GM21619 (cell line): Measurements from ENCODE around the gene SLC38A10.
A peak's percentile ranks its signal among the peaks of the same experiment; 100 is the strongest.

Experiments
- ATAC-seq: cut with Tn5 transposase; IDR thresholded peaks from one replicate; pipeline ENCODE4 v1.9.1; 2021; ENCODE audit not compliant: unreplicated experiment

The SLC38A10 gene

GRCh38 chr17:81299846-81300585, 4.9 kb upstream of the SLC38A10 start:
- no peak for ATAC-seq

GRCh38 chr17:81298991-81299738, 4.1 kb upstream of the SLC38A10 start:
- ATAC-seq = no peak

DNA sequence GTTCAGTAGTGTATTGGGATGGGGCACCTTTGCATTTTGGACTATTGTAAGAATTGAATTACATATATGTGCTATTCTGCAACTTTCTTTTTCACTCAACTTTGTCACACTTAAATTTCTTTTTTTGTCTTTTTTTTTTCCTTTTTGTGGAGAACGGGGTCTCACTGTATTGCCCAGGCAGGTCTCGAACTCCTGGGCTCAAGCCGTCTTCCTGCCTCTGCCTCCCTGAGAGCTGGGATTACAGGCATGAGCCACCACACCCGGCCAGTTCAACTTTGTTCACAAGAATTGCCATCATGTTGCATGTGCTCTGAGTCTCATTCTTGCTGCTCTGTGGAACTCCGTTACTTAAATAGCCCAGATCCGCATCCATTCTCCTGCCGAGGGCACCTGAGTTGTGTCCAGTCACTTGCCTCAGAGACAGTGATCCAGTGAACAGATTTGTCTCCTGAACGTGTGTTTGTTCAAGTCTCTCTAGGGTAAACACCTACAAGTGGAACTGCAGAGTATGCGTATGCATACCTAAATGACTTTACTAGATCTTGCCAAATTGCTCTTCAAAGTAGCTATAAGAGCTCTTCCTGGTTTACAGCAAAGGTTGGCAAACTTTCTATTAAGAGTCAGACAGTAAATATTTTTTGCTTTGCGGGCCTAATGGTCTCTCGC, 3.4 kb upstream of the SLC38A10 start:
- no peak for ATAC-seq

GRCh38 chr17:81295676-81296381, 722 bp upstream of the SLC38A10 start:
- ATAC-seq = peak; percentile 4

DNA sequence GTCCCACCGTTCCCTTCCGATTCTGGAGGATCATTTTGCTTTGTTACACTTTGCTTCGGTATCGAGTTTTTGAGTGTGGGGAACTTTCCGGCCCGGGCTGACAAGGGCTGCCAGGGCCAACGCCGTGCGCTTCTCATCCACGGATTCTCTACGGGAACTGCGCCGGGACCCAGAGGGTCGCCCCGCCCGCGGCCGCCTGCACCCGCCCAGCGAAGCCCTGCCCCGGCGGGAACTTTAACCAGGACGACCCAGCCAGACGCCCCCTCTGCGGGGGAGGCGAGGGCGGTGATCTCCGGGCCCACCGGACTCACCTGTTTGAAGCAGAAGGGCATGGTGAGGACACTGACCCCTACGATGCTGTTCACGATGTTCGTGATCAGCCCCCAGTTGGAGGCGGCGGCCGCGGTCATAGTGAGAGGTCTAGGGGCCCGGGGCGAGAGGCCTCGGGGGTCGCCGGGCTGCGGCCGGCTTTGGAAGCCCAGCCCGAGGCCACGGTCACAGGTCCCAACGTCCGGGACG, 536 bp downstream of the SLC38A10 start:
- ATAC-seq = peak; percentile 14

DNA sequence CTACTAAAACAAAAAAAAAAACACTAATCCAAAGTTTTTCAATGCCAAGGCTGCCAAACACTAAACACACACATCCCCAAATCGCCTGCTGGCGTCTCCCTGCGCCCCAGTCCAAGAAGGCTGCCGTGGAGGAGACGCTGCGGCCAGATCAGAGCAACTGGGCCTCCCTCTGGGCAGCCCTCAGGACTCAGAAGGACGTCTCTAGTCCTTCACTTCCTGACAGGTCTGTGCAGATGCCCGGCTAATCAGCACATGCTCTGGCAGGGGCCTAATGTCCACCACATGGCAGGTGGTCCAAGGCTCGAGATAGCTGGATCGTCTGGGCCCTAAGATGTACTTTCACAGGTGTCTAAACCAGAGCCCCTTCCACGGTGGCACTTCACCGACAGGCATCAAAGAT, 2.7 kb downstream of the SLC38A10 start:
- no peak for ATAC-seq

GRCh38 chr17:81291662-81292061, 3.4 kb downstream of the SLC38A10 start:
- no peak for ATAC-seq

DNA sequence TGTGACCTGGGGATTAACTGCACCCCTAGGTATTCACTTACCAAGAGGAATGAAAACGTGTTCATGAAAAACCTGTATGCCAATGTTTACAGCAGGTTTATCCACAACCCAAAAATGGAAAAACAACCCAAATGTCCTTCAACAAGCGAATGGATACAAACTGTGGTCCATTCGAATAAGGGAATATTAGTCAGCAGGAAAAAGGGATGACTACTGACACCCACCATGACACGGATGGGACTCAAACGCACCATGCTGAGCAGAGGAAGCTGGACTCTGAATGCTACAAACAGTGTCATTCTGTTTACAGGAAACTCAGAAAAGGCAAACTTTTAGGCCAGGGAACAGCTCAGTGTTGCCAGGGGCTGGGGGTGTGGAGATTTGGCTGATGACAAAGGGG, 4.9 kb downstream of the SLC38A10 start:
- no peak for ATAC-seq

- ATAC-seq = no peak
Observed at GRCh38 chr17:81289627-81290026, 5.5 kb downstream of the SLC38A10 start.

DNA sequence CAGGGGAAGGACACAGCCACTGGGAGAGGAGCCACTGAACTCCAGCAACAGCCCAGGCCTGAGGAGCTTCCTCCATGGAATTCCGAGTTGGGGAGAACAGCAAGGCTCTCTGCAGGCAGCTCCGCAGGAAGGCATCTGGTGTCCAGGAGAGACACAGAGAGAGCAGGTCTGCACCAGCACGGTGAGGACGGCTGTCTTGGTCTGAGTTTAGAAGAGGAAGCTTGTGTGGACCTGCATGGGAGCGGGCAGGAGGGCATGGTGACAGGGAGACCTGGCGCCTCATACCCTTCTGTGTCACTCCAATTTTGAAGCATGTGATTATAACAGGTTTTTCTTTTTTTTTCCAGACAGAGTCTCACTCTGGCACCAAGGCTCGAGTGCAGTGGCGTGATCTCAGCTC, 6.4 kb downstream of the SLC38A10 start:
- ATAC-seq = no peak

GRCh38 chr17:81287741-81288430, 7.2 kb downstream of the SLC38A10 start:
- no peak for ATAC-seq

GRCh38 chr17:81287152-81287551, 8.0 kb downstream of the SLC38A10 start:
- no peak for ATAC-seq

DNA sequence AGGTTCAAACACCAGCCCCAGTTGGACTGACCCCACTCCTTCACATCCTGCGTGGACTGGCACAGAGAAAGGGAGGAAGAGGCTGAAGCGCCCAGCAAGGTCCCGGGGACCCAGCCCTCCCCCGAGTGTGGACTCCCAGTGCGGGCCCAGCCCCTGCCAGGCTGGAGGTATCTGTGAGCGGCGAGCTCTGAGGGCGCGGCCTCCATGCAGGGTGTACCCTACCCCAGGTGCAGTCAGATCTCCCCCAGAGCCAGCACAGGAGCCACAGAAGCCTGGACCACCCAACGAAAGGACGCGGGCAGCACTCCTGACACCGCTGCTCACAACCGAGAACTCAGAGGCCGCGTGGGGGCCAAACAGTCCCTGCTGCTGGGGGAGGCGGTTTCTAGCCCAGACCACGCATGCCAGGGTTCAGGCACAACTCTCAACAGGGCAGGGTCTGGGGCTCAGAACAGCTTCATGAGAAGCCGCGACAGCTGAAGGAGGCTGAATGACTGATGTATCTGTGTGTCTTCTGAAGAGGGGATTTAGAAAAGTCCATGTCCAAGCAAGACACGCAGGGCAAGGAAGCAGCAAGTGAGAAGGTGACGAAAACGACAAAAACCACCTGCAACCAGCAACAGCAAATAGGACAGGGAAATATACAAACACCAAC, 8.5 kb downstream of the SLC38A10 start:
- ATAC-seq = no peak

GRCh38 chr17:81285894-81286293, 9.2 kb downstream of the SLC38A10 start:
- no peak for ATAC-seq

- ATAC-seq = no peak
Observed at GRCh38 chr17:81285179-81285878, 9.8 kb downstream of the SLC38A10 start.

GRCh38 chr17:81282876-81283275, 12.2 kb downstream of the SLC38A10 start:
- no peak for ATAC-seq

DNA sequence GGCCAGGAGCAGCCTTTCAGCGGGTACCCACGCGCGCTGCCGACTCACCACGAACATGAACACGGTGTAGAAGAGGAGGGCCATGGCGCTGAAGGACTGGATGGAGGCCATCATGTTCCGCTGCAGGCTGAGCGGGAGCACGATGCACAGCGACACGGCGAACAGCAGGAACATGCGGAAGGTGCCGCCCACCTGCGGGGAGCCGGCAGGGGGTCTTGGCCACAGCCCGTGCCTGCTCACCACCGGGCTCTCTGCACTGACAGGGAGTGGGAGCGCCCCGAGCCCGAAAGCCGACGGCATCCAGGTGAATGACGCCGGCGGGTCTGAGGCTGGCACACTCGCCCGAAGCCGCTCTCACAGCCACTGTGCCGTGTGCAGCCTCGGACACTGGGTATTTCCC, 13.0 kb downstream of the SLC38A10 start:
- no peak for ATAC-seq

- ATAC-seq = no peak
Observed at GRCh38 chr17:81280571-81280970, 14.5 kb downstream of the SLC38A10 start.
